Coronary artery (tissue), 2 donors: ENCODE results near the gene GNA12.
"Not testable (repeated sequence)": the region's sequence is repeated elsewhere in the genome, so short reads cannot be mapped to it uniquely, and the experiment has no call there.

Experiments used
- DNase-seq: peaks from one replicate; pipeline ENCODE4 v3.0.0-alpha.2; 2017; ENCODE audit warnings: low spot score
- H3K27ac ChIP-seq, 2 donors: fragments of 200-600 bp; sonication (generic); one replicate each; pipeline ENCODE4 v1.5.1; 2016 to 2019
- H3K4me3 ChIP-seq: fragments of 200-600 bp; sonication (generic); 2 replicates; pipeline ENCODE4 v1.5.1; 2016; ENCODE audit warnings: mild to moderate bottlenecking, moderate library complexity
- CTCF ChIP-seq: fragments of 200-600 bp; sonication (generic); IDR thresholded peaks from one replicate; pipeline ENCODE4 v1.5.1; 2019; ENCODE audit warnings: antibody characterized with exemption

Gene GNA12

GRCh38 chr7:2859952-2860351, 15.8 kb upstream of the GNA12 start:
- TF ChIP-seq CTCF: no peak
- H3K27ac ChIP-seq: no peak overlapping the region
- DNase-seq: no peak
- no peak overlapping the region for H3K4me3 ChIP-seq

DNA sequence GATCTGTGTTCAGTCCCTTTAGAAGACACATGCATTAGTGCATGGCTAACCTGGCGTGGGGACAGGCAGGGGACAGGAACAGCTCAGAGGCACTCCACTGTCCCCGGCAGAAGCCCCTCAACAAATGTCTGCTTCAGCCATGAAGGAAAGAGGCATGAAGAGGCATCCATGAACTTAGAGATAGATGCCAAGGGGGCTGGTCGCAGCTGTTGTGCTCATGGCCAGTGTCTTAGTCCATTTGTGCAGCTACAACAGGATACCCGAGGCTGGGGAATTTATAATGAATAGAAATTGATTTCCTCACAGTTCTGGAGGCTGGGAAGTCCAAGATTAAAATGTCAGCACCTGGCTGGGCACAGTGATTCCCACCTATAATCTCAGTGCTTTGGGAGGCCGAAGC, 14.5 kb upstream of the GNA12 start:
- no peak for DNase-seq
- Histone ChIP-seq H3K27ac (no peak overlapping the region), H3K4me3 (no peak overlapping the region)
- TF ChIP-seq CTCF: no peak

DNA sequence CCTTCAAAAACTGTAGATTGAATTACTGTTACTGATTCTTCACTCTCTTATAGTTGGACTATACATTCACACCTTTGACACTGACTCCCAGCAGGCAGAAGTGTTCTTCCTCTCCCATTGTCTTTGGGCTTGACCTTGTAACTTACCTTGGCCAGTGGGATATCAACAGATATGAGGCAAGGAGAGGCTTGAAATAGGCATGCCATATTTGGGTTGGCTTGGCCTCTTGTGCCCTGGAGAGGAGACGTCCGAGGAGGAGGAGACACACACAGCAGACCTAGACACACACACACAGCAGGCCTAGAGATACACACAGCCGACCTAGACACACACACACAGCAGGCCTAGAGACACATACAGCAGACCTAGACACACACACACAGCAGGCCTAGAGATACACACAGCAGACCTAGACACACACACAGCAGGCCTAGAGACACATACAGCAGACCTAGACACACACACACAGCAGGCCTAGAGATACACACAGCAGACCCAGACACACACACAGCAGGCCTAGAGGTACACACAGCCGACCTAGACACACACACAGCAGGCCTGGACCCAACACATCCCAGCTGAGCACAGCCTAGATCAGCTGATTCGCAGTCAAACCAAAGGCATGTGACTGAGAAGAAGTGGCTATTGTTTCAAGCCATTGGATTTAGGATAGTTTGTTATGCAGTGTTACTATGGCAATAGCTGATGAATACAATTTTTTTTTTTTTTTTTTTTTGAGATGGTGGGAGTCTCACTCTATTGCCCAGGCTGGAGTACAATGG, 12.5 kb upstream of the GNA12 start:
- no peak for DNase-seq
- Histone ChIP-seq H3K27ac (no peak overlapping the region), H3K4me3 (no peak overlapping the region)
- no peak for TF ChIP-seq CTCF

- Histone ChIP-seq H3K27ac (no peak overlapping the region), H3K4me3 (no peak overlapping the region)
- DNase-seq: no peak
- TF ChIP-seq CTCF: no peak
These were observed 11.3 kb upstream of the GNA12 start for GRCh38 chr7:2855386-2855785.

DNA sequence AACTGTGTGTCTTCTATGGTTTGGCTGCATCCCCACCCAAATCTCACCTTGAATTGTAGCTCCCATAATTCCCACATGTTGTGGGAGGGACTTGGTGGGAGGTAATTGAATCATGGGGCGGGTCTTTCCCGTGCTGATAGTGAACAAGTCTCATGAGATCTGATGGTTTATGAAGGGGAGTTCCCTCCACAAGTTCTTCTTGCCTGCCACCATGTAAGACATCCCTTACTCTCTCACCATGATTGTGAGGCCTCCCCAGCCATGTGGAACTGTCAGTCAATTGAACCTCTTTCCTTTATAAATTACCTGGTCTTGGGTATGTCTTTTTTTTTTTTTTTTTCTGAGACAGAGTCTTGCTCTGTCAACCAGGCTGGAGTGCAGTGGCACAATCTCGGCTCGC, 9.4 kb upstream of the GNA12 start:
- not testable (repeated sequence) for H3K4me3 ChIP-seq, DNase-seq
- peak overlapping the region in 1 of 2 donors; percentile 82 for H3K27ac ChIP-seq

DNA sequence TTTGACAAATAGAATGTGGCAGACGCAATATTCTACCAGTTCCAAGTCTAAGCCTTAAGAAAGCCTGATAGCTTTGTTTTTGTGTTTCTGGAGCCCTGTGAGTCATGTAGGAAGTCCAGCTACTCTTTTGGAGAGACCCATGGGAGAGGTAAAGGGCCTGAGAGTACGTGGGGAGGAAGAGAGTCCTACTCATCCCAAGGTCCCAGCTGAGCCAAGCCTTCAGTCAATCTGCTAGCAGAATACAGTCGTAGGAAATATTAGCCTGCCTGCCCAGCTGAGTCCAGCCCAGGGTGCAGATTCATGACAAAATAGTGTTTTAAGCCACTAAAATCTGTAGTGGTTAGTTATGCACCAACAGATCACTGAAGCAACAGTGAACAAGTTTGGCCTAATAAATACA, 9.0 kb upstream of the GNA12 start:
- TF ChIP-seq CTCF: no peak
- H3K27ac ChIP-seq: peak overlapping the region; percentile 21 to 82

GRCh38 chr7:2851497-2851896, 7.4 kb upstream of the GNA12 start:
- DNase-seq: no peak
- H3K27ac ChIP-seq: no peak overlapping the region
- no peak overlapping the region for H3K4me3 ChIP-seq
- no peak for TF ChIP-seq CTCF

More for the DNA sequence above, 9.0 kb upstream of the GNA12 start:
- no peak for DNase-seq
- peak overlapping the region; percentile 2 for H3K4me3 ChIP-seq
